Cardiac fibroblast (primary cell): ENCODE results near the gene TRMT44.

Experiments
- DNase-seq, 2 donors: peaks; one replicate each; pipeline versions ENCODE4 v3.0.0 to v3.0.0-alpha.2; 2010; ENCODE audit warnings: low read depth in 2 of 2
- H3K4me3 ChIP-seq, 2 donors: replicated peaks in 1 of 2; 1 replicate in 1 of 2; 2 replicates in 1 of 2; pipeline ENCODE4 v1.5.1; 2011; ENCODE audit warnings: low read depth in 2 of 2, low read length in 2 of 2, mild to moderate bottlenecking in 2 of 2, moderate library complexity in 1 of 2
- CTCF ChIP-seq: IDR thresholded peaks from one replicate; pipeline ENCODE4 v1.5.1; 2011; ENCODE audit warnings: low read depth, mild to moderate bottlenecking, low read length, inconsistent platforms

TRMT44 gene

GRCh38 chr4:8465615-8466611, 25.3 kb downstream of the TRMT44 start:
- no peak for TF ChIP-seq CTCF
- H3K4me3 ChIP-seq: no peak overlapping the region
- no peak for DNase-seq

GRCh38 chr4:8467016-8467415, 26.4 kb downstream of the TRMT44 start:
- no peak overlapping the region for H3K4me3 ChIP-seq
- no peak for TF ChIP-seq CTCF
- no peak for DNase-seq

- peak; percentile 69 to 71 for DNase-seq
- peak; percentile 99 for TF ChIP-seq CTCF
- H3K4me3 ChIP-seq: no peak overlapping the region
These were observed 28.4 kb downstream of the TRMT44 start for GRCh38 chr4:8468746-8469535.

GRCh38 chr4:8469550-8469949, 29.0 kb downstream of the TRMT44 start:
- no peak for TF ChIP-seq CTCF
- DNase-seq: no peak
- H3K4me3 ChIP-seq: no peak overlapping the region

GRCh38 chr4:8470451-8471024, 30.0 kb downstream of the TRMT44 start:
- no peak for DNase-seq
- TF ChIP-seq CTCF: no peak
- no peak overlapping the region for H3K4me3 ChIP-seq

GRCh38 chr4:8471211-8471875, 30.8 kb downstream of the TRMT44 start:
- DNase-seq: no peak
- H3K4me3 ChIP-seq: no peak overlapping the region
- TF ChIP-seq CTCF: no peak
